DND-41 (cell line): ENCODE measurements around the gene SLC15A1.

ENCODE experiments used
- ATAC-seq: fragments of 200-7000 bp; cut with Tn5 transposase; 3 replicates; pipeline ENCODE4 v1.9.1; 2021; ENCODE audit warnings: low read depth; ENCODE audit not compliant: insufficient read depth
- DNase-seq: peaks from one replicate; pipeline ENCODE4 v3.0.0-alpha.2; 2020
- H2AFZ ChIP-seq: 2 replicates; pipeline ENCODE4 v1.6.0; 2012; ENCODE audit warnings: low read depth, low read length
- H3K27ac ChIP-seq: 2 replicates; pipeline ENCODE4 v1.5.1; 2012; ENCODE audit warnings: low read length, inconsistent platforms
- H3K27me3 ChIP-seq: fragments of 200-600 bp; sonication (generic); 2 replicates; pipeline ENCODE4 v1.6.0; 2012; ENCODE audit warnings: low read length, mild to moderate bottlenecking, inconsistent platforms; ENCODE audit not compliant: insufficient read depth, poor library complexity
- H3K36me3 ChIP-seq: 2 replicates; pipeline ENCODE4 v1.5.1; 2012; ENCODE audit warnings: low read length, inconsistent platforms; ENCODE audit not compliant: insufficient read depth
- H3K4me1 ChIP-seq: 2 replicates; pipeline ENCODE4 v1.5.1; 2012; ENCODE audit warnings: mild to moderate bottlenecking, low read length; ENCODE audit not compliant: insufficient read depth
- H3K4me2 ChIP-seq: 2 replicates; pipeline ENCODE4 v1.6.0; 2012; ENCODE audit warnings: mild to moderate bottlenecking, moderate library complexity, low read length, inconsistent platforms; ENCODE audit not compliant: insufficient read depth
- H3K4me3 ChIP-seq, 2 experiments: fragments of 200-600 bp in 1 of 2; shearing (Covaris generic) in 1 of 2; 2 replicates each; pipeline ENCODE4 v1.5.1; 2012 to 2016; ENCODE audit warnings: inconsistent platforms in 2 of 2, low read length in 2 of 2, mild to moderate bottlenecking in 2 of 2, low read depth in 1 of 2, moderate library complexity in 1 of 2
- H3K79me2 ChIP-seq: 2 replicates; pipeline ENCODE4 v1.6.0; 2012; ENCODE audit warnings: low read length, inconsistent platforms; ENCODE audit not compliant: insufficient read depth
- H3K9ac ChIP-seq: 2 replicates; pipeline ENCODE4 v1.6.0; 2012; ENCODE audit warnings: low read depth, mild to moderate bottlenecking, inconsistent platforms, low read length, moderate library complexity
- H3K9me3 ChIP-seq: 2 replicates; pipeline ENCODE4 v1.5.1; 2012; ENCODE audit warnings: low read length, moderate library complexity, mild to moderate bottlenecking, inconsistent platforms; ENCODE audit not compliant: insufficient read depth, severe bottlenecking
- H4K20me1 ChIP-seq: 2 replicates; pipeline ENCODE4 v1.6.0; 2012; ENCODE audit warnings: low read length; ENCODE audit not compliant: insufficient read depth
- CTCF ChIP-seq: IDR thresholded peaks from 2 replicates; pipeline ENCODE4 v1.5.1; 2012; ENCODE audit warnings: borderline replicate concordance, low read length, moderate library complexity, mild to moderate bottlenecking; ENCODE audit not compliant: poor library complexity, severe bottlenecking; ENCODE audit errors: extremely low read depth
- EZH2 ChIP-seq: IDR thresholded peaks from 3 replicates; pipeline ENCODE4 v1.6.1; 2012; ENCODE audit warnings: borderline replicate concordance, low read depth, mild to moderate bottlenecking, moderate library complexity, low read length, inconsistent platforms; ENCODE audit not compliant: severe bottlenecking

The SLC15A1 gene

GRCh38 chr13:98752467-98753290 lies at the start of gene SLC15A1:
SLC15A1 (minus strand) TSS chr13:98752672; CDS start chr13:98752598, 74 bp downstream.
- ATAC-seq (no peak), DNase-seq (no peak)
- H3K4me1 ChIP-seq = no peaks in the 10 kb centered on the region
- TF ChIP-seq EZH2 (no peak), CTCF (no peak)
- H3K4me3 ChIP-seq = no peak within 1 kb of the TSS
- H3K79me2 ChIP-seq = no peaks in the 10 kb centered on the region
- no peaks in the 10 kb centered on the region for H3K27me3 ChIP-seq
- no peaks in the 10 kb centered on the region for H3K9me3 ChIP-seq
- no peaks in the 10 kb centered on the region for H4K20me1 ChIP-seq
- no peak within 1 kb of the TSS for H3K27ac ChIP-seq
- no peak within 1 kb of the TSS for H3K4me2 ChIP-seq
- no peaks in the 10 kb centered on the region for H3K36me3 ChIP-seq
- no peak within 1 kb of the TSS for H3K9ac ChIP-seq
- no peak within 1 kb of the TSS for H2AFZ ChIP-seq

- TF ChIP-seq CTCF (no peak), EZH2 (no peak)
- Histone ChIP-seq H3K4me3 (no peak overlapping the region), H3K9me3 (no peaks in the 10 kb centered on the region), H4K20me1 (no peaks in the 10 kb centered on the region), H2AFZ (no peak overlapping the region), H3K27ac (no peak overlapping the region), H3K4me2 (no peak overlapping the region), H3K27me3 (no peaks in the 10 kb centered on the region), H3K4me1 (peaks cover 15% of the 10 kb centered on the region), H3K9ac (no peak overlapping the region), H3K79me2 (no peaks in the 10 kb centered on the region), H3K36me3 (peaks cover 26% of the 10 kb centered on the region)
- no peak for ATAC-seq
- no peak for DNase-seq
These were observed 49.4 kb upstream of the SLC15A1 start for GRCh38 chr13:98801626-98802418.

- Histone ChIP-seq H3K27me3 (no peaks in the 10 kb centered on the region), H3K79me2 (no peaks in the 10 kb centered on the region), H4K20me1 (no peaks in the 10 kb centered on the region), H3K4me1 (peaks cover 16% of the 10 kb centered on the region), H3K27ac (no peak overlapping the region), H3K4me3 (no peak overlapping the region), H3K36me3 (peaks cover 34% of the 10 kb centered on the region), H2AFZ (no peak overlapping the region), H3K9ac (no peak overlapping the region), H3K4me2 (no peak overlapping the region), H3K9me3 (no peaks in the 10 kb centered on the region)
- TF ChIP-seq EZH2 (no peak), CTCF (no peak)
- DNase-seq (no peak), ATAC-seq (no peak)
These were observed 47.6 kb upstream of the SLC15A1 start for GRCh38 chr13:98800078-98800477.
